Stimulated activated CD4-positive, alpha-beta T cell treated with anti-CD3 and anti-CD28 coated beads, Interleukin-12 subunit alpha, Interleukin-12 subunit beta, amount 100 ng/mL, for 4 hours (primary cell): Measurements from ENCODE around the gene CRIP2.

Experiments used
- DNase-seq: peaks from one replicate; pipeline ENCODE4 v3.0.0-alpha.2; 2020

Gene CRIP2

DNA sequence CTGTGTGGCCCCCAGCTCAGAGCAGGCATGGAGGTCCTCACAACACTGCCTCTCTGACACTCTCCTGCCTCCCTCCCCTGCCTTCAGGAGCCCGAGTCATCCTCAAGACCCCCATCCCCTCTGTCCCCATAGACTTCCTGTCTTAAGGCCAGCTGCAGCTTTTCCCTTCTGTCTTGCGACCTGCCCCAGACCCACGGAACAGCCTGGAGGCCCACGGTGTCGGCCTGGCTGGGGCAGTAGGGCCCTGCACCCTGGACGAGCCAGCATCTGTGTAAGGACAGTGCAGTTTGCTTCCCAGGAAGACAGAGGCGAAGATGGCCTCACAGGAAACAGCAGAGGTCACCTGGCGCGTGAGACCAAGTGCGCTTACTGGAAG, 26.1 kb downstream of the CRIP2 start:
- no peak for DNase-seq

DNA sequence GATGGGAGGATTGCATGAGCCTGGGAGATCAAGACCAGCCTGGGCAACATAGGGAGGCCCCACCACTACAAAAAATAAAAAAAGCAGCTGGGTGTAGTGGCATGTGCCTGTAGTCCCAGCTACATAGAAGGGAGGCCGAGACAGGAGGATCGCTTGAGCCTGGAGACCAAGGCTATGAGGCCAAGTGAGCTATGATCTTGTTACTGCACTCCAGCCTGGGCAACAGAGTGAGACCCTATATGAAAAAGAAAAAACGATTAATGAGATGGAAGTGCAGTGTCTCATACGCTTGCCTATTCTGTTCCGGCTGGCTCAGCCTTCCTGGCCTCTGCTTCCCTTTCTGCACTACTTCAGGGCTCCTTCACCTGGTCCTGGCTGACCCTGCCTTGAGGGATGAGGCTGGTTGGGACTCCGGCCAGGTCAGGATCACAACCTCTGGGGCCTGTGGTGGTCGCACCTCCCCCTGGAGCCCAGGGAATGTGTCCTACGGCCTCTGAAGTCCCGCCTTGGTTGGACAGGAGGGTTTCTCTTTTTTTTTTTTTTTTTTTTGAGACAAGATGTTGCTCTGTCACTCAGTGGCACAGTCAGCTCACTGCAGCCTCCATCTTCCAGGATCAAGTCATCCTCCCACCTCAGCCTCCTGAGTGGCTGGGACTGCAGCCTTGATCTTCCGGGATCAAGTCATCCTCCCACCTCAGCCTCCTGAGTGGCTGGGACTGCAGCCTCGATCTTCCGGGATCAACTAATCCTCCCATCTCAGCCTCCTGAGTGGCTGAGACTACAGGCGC, 27.1 kb downstream of the CRIP2 start:
- DNase-seq: no peak

DNA sequence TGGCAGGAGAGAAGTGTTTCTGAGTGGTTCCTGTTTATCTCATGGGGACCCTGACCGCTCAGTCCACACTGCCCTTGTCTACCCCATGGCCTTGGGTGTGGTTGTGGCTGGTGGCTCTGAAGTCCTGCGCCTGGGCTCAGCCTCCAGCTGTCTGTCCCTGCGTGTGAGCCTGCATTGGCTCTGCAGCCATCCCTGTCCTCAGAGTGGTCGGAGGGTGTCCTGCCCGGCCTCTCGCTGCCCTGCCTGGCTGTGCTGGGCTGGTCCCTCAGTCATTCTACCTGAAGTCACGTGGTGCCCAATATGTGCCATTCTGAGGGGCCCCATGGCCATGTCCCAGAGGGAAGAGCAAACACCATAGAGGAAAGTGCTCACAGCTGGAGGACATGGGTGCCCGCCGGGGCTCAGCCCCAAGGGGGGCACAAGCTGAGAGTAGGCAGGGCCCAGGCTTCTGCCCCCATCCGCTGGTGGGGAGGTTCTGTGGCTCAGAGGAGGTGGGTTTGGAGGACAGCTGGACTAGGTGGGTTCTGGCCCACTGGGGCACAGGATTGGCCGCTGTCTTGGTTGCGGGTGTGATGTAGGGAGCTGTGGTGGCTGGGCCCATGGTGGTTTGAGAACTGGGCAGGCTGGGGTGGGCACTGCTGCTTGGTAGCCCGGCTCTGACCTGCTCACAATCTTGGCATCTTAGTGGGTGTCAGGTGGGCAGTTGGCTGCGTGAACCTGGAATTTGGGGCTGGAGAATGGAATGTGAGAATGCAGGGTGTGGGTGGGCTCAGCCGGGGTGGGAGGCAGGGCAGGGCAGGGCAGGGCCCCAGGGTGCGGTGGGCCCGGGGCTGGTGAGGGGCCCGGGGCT, 28.1 kb downstream of the CRIP2 start:
- no peak for DNase-seq

DNA sequence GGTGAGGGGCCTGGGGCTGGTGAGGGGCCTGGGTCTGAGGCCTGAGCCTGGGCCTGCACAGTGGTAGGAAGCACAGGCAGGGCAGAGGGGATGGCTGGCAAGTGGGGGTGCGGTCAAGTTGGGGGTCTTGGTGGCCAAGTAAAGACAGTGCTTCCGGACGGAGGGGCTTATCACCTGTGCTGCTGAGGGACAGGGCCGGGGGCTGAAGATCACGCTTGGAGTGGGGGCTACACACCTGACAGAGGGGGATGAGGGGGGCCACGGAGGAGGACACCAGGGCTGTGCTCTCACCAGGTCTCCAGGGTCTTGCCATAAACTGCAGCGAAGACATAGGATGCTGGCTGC, 28.6 kb downstream of the CRIP2 start:
- DNase-seq: no peak

DNA sequence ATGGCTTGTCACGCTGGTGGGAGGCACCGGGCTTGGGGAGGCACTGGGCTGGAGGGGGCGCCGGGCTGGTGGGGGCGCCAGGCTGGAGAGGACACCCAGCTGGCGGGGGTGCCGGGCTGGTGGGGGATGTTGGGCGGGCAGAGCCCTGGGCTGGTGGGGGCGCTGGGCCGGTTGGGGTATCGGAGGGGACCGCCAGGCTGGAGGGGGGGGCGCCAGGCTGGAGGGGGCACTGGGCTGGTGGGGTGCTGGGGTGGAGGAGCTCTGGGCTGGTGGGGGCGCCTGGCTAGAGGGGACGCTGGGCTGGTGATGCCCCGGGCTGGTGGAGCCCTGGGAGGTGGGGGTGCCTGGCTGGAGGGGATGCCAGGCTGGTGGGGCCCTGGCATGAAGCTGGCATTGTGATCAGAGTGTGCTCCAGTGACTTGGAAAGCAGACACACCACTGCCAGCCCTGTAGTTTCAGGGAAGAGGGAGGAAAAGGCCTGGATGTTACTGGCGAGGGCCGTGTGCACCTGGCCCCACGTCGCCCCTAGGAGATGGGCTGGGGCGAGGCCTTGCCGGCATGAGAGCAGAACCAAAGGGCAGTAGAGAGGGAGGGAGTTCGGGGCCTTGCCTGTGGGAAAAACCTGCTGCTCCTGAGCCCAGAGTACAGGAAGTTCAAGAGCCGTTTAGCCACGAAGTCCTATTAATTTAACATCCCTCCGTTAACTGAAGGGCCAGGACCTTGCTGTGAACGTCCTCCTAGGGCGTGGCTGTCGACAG, 29.5 kb downstream of the CRIP2 start:
- no peak for DNase-seq

DNA sequence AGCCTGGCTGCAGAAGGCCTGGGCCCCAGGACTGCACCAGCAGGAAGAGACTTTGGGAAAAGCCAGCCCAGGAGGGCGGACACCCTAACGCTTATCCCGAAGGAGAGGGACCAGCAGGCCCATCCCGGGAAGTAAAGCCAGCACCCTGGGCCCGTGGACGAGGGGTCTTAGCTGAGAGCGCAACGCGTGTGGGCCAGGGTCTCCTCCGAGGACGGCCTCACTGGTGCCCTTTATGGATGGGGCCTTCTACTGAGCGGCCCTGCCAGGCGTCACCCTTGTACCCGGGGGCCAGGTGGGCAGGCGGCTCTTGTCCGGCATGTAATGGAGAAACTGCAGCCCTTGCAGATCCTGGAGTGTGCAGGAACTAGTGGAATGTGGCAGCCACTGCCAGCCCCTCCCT, 30.5 kb downstream of the CRIP2 start:
- no peak for DNase-seq

DNA sequence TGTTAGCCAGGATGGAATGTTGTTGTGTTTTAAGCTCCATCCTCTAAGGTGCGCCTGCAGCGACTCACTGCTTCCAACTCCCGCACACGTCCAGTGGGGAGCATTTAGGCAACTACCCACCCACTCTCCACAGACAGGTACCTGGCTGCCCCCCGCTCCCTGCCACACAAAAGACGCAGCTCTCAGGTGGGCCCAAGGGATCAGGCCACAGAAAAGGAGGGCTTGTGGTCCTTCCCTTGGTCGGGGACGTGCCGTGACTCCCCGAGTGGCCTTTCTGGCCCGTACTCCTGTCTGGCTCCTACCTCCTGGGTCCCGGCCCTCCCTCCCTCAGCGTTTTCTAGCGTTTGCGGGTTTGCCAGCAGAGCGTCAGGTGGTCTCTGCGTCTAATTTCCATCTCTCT, 32.6 kb downstream of the CRIP2 start:
- DNase-seq: no peak

DNA sequence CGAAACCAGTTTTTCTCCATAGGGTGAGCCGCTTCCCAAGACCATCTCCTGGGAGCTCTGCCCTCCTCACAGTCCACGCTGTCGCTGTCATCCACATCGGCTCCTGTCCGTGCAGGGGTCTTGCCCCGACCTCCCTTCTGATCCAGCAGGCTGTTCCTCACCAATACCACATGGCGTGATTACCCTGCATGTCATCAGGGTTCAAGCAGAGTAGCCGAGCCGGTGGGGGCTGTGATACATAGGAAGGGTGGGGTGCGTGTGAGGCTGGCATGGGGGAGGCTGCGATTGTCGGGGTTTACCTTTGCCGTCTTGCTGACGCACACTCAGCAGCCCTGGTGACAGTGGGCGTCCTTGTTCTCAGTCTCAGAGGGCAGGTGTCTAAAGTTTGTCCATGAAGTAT, 33.4 kb downstream of the CRIP2 start:
- no peak for DNase-seq

DNA sequence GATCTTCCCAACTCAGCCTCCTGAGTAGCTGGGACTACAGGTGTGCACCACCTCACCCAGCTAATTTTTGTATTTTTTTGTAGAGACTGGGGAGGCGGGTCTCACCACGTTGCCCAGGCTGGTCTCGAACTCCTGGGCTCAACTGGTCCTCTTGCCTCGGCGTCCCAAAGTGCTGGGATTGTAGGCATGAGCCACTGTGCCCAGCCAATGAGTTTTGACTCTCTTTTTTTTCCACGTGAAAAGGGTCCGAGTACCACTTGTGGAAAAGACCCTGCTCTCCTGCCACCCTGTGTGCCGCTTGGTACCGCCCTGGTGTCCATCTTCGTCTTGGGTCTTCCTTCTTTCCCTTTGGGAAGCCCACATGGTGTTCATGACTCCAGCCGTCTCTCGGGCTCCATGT, 34.0 kb downstream of the CRIP2 start:
- no peak for DNase-seq

DNA sequence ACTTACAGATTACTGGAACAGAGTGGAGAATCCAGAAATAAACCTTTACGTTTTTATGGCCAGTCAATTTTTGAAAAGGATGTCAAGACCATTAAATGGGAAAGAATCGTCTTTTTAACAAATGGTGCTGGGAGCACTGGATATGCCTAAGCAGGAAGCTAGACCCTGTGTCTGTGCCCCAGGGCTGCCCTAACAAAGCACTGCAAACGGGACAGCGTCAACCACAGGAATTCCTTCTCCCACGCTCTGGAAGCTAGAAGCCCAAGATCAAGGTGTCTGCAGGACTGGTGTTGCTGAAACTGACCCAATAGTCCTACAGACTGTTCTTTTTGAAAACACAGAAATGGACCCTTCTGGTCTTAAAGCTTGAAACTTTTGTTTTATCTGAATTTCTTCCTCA, 42.5 kb downstream of the CRIP2 start:
- no peak for DNase-seq

DNA sequence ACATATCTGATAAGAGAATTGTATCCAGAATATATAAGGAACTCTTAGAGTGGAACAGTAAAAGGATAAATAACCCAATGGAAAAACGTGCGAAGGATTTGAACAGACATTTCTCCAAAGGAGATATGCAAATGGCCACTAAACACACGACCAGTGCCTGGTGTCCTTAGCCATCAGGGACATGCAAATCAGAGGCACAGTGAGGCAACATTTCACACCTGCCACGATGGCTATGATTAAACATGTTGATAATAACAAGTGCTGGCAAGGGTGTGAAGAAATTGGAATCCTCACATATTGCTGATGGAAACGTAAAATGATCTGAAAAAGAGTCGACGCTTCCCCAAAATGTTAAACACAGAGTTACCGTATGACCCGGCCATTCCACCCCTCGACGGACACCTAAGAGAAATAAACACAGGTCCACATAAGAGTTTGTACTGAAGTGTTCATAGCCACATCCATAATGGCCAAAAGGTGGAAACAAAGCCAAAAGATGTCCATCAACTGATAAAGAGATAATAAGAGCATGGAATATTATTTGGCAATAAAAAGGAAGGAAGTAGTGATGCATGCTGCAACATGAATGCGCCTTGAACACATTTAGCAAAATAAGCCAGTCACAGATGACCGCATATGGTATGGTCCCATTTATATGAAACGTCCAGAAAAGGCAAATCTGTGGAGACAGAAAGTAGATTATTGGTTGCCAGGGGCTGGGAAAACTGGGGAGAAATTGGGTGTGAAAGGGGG, 45.5 kb downstream of the CRIP2 start:
- no peak for DNase-seq

DNA sequence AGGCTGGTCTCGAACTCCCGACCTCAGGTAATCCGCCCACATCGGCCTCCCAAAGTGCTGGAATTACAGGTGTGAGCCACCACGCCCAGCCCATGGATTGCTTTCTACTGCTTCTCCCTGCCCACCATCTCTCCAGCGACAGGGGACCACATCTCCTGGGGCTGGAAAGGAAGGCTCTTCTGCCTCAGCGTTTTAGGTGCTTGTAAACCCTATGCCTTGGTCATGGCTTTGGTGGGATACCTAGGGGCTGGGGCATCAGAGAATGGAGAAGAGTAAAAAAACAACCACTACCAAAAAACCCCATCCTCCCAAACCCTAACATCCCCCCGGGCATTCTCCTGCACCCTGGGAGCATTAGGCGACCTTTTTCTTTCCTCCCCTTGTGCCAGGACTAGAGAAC, 50.7 kb downstream of the CRIP2 start:
- DNase-seq: no peak

DNA sequence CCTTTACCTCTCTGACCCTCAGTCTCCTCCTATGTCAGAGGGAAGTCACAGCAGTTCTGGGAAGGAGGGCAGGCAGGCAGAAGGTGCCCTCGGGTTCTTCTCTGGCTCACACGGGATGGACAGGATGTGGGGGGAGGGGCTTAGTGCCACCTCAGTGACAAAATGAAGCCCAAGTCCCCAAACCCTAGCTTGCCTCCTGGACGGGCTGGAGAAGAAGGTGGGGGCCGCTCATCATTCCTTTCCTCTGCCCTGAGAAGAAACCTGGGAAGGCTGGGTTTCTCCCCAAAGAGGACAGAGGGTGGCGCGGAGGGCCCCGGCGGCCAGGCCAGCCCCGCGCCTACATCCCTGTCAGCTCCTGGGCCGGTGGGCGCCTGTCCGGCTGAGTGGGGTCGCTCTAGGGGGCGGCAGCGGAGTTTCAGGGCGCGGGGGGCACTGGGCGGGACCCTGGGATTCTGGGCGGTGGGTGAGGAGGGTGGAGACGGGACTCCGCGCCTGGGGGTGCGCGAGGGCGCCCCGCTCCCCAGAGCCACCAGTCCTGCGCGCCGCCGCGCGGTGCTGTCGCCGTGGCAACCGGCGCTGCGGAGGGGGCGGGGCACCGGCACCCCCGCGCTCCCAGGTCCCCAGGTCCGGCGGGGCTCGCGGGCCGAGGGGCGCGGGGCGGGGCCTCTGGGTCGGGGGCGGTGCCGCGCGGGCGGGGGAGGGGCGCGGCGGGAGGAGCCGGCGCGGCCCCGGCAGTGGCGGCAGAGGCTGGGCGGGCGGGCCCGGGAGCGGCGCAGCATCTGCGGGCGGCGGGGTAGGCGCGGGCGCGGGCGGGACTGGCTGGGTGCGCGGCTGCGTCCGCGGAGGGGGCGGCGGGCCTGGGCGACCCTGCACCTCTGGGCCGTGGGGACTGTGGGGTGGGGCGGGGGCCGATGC, 51.5 kb downstream of the CRIP2 start, which contains the start of gene TMEM121:
Gene TMEM121, plus strand, starts transcription at position 723 of the 915 bp plus-strand sequence. CDS start 2,252 bp downstream, outside the sequence.
- DNase-seq: peak; percentile 37

DNA sequence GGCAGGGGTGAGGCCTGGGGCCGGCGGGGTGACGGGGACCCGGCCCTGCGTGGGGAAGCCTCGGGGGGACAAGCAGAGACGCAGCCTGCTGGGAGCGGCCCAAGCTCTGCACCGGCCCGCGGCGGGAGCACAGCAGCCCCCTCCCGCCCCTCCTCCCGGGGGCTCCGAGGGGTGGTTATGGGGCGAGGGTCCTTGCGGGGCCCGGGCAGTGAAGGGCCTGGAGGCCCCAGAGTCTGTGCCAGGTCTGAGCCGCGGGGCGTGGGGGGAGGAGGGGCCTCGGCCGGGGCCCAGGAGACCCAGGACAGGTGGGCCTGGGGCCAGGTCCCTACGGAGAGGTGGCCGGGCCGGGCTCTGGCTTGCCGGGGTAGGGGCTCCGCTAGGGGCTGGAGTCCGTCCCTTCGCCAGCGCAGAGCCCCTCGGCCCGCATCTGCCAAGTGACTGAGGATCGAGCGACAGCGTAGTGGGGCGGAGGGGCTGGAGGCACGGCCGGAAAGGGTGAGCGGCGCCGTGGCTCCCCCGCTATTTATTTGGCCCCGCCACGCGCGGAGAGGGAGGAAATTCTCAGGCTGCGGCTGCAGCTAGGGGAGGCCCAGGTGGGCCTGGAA, 52.3 kb downstream of the CRIP2 start:
- DNase-seq: no peak

DNA sequence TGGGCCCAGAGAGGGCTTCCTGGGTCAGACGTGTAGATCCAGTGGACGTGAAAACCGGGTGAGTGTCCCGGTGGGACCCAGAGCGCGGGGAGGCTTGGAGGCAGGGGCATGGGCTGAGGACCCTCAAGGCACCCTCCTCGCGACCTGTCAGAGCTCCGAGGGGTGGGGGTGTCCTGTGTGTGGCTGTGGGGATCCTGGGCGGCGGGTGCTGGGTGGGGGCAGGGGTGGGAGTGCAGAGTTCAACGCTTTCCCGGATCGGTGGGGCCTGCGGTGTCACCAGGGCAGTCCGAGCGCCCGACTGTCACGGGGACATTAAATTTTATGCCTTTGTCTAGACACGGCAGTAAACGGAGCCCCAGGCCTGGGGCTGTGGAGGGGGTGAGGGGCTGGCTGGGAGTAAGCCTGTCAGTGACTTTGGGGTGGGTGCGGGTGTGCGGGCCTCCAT, 52.8 kb downstream of the CRIP2 start:
- no peak for DNase-seq

DNA sequence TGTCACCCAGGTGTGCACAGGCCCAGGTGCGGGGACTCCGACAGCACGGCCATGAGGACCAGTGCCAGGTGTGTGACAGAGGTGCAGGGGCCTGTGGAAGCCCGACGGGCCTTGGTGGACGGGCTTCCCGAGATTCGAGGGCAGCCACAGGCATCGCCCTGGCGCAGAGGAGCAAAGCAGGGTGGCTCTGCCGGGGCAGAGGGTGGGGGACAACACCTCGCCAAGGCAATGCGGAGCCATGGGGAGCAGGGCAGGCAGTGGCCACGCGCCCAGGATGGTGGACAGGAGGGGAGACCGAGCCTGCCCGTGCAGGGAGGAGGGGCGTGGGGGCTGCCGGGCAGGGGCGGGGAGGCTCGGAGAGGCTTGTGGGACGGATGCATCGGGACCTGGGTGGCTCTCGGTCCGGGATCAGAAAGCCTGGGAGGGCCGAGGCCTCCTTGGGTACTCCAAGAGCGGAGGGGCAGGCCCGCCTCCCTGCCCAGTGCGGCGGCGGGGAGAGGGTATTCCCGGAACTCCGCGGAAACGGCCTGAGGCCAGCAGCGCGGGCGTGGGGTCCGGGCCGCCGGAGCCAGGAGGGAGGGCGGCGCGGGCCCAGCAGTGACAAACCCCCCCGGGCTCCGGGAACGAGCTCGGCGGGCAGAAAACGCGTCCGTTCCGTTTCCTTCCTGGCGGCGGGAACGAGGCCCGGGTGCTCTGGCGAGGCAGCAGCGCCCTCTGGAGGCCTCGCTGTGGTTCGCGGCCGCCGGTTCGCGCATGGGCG, 53.4 kb downstream of the CRIP2 start:
- DNase-seq: peak; percentile 83

DNA sequence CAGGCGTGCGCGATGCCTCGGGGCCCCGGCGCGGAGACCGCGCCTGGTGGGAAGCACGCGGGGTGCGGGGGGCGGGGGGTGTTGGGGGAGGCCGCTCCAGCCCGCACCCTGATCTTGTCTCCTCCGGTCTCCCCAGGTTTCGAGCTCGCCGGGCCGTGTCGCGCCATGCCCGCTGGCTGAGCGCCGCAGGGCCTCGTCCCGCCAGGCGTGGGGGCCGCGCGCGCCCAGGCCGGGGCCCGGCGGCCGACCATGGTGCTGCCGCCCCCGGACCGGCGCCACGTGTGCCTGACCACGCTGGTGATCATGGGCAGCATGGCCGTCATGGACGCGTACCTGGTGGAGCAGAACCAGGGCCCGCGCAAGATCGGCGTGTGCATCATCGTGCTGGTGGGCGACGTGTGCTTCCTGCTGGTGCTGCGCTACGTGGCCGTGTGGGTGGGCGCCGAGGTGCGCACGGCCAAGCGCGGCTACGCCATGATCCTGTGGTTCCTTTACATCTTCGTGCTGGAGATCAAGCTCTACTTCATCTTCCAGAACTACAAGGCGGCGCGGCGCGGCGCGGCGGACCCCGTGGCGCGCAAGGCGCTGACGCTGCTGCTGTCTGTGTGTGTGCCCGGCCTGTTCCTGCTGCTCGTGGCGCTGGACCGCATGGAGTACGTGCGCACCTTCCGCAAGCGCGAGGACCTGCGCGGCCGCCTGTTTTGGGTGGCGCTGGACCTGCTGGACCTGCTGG, 54.1 kb downstream of the CRIP2 start:
- DNase-seq: peak; percentile 59

DNA sequence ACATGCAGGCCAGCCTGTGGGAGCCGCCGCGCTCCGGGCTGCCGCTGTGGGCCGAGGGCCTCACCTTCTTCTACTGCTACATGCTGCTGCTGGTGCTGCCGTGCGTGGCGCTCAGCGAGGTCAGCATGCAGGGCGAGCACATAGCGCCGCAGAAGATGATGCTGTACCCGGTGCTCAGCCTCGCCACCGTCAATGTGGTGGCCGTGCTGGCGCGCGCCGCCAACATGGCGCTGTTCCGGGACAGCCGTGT, 54.6 kb downstream of the CRIP2 start:
- DNase-seq: no peak
